T-helper 2 cell treated with Interferon-gamma antibody and Interleukin-4, amounts not matched to agents 5 μg/mL and 100 μg/mL, for 36 hours (primary cell): ENCODE data around the gene CELF1.
"Not testable (repeated sequence)": the region's sequence is repeated elsewhere in the genome, so short reads cannot be mapped to it uniquely, and the experiment has no call there.

Experiments used
- DNase-seq: peaks from one replicate; pipeline ENCODE4 v3.0.0; 2021; ENCODE audit warnings: low spot score
- H3K27ac Mint-ChIP-seq: one replicate; pipeline ENCODE4 v1.8.0; 2021; ENCODE audit warnings: mild to moderate bottlenecking, mixed read lengths
- H3K27me3 Mint-ChIP-seq: one replicate; pipeline ENCODE4 v1.8.0; 2021; ENCODE audit warnings: low read depth, mixed read lengths
- H3K36me3 Mint-ChIP-seq: one replicate; pipeline ENCODE4 v1.8.0; 2021; ENCODE audit warnings: low read depth, mixed read lengths
- H3K4me1 Mint-ChIP-seq: one replicate; pipeline ENCODE4 v1.8.0; 2021; ENCODE audit warnings: low read depth, mixed read lengths
- H3K4me3 Mint-ChIP-seq: one replicate; pipeline ENCODE4 v1.8.0; 2022; ENCODE audit warnings: mild to moderate bottlenecking, moderate library complexity, mixed read lengths
- H3K9me3 Mint-ChIP-seq: one replicate; pipeline ENCODE4 v1.8.0; 2021; ENCODE audit warnings: mixed read lengths

Gene CELF1

DNA sequence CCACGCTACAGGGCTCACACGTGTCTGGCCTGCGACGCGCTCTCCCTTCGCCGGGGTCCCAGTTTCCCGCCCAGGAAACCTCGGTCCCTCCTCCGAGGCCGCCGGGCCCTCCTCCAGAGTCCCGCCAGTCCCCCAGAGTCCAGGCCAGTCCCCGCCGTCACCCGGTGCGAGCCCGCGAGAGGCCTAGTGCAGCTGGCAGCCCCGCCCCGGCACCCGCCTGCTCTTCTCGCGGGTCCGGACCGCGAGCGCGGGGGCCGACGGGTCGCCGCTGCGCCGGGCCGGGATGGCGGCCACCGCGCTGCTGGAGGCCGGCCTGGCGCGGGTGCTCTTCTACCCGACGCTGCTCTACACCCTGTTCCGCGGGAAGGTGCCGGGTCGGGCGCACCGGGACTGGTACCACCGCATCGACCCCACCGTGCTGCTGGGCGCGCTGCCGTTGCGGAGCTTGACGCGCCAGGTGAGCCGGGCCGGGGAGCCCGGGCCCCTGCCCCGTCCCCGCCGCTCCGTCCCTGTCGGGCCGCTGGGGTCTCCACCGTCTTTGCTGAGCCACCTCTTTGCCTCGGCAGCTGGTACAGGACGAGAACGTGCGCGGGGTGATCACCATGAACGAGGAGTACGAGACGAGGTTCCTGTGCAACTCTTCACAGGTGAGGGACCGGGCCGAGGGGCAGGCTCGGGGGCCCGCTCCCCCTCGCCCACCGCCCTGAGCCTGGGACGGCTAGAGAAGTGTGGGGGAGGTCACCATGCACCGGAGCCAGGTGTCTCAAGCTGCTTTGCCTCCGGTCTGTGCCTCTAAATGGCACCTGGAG lies 12.6 kb upstream of the CELF1 start, which contains the start of gene PTPMT1:
PTPMT1 (plus strand) TSS at position 260 of the 809 bp plus-strand sequence; CDS start at position 284, 24 bp downstream.
- peaks cover 13% of the 10 kb centered on the region for H3K36me3 Mint-ChIP-seq
- H3K27me3 Mint-ChIP-seq: no peaks in the 10 kb centered on the region
- H3K27ac Mint-ChIP-seq: peak within 1 kb of the TSS; percentile 75
- peaks cover 12% of the 10 kb centered on the region for H3K4me1 Mint-ChIP-seq
- DNase-seq: peak; percentile 73
- no peaks in the 10 kb centered on the region for H3K9me3 Mint-ChIP-seq
- peak within 1 kb of the TSS; percentile 84 for H3K4me3 Mint-ChIP-seq

- no peak for DNase-seq
- Mint-ChIP-seq H3K4me1 (peaks cover 12% of the 10 kb centered on the region), H3K27me3 (no peaks in the 10 kb centered on the region), H3K27ac (peak overlapping the region; percentile 75), H3K4me3 (peak overlapping the region; percentile 77), H3K9me3 (no peaks in the 10 kb centered on the region), H3K36me3 (peaks cover 10% of the 10 kb centered on the region)
Measured at GRCh38 chr11:47564933-47565339, 12.0 kb upstream of the CELF1 start.

DNA sequence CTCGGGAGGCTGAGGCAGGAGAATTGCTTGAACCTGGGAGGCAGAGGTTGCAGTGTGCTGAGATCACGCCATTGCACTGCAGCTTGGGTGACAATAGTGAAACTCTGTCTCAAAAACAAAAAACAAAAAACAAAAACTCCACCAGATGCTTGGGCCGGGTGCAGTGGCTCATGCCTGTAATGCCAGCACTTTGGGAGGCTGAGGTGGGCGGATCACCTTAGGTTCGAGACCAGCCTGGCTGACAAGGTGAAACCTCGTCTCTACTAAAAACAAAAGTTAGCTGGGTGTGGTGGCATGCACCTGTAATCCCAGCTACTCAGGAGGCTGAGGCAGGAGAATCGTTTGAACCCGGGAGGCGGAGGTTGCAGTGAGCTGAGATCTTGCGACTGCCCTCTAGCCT lies 11.4 kb upstream of the CELF1 start:
- not testable (repeated sequence) for H3K27me3 Mint-ChIP-seq, DNase-seq, H3K9me3 Mint-ChIP-seq, H3K36me3 Mint-ChIP-seq
- H3K4me3 Mint-ChIP-seq: peak overlapping the region; percentile 43
- H3K27ac Mint-ChIP-seq: peak overlapping the region; percentile 49
- peaks cover 12% of the 10 kb centered on the region for H3K4me1 Mint-ChIP-seq

DNA sequence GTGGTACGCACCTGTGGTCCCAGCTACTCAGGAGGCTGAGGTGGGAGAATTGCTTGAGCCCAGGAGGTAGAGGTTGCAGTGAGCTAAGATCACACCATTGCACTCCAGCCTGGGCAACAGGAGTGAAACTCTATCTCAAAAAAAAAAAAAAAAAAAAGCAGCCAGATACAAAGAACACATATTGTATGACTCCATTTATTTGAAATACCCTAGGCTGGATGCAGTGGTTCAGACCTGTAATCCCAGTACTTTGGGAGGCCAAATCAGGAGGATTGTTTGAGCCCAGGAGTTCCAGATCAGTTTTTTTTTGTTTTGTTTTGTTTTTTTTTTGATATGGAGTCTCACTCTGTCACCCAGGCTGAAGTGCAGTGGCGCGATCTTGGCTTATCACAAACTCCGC lies 9.5 kb upstream of the CELF1 start:
- H3K4me3 Mint-ChIP-seq, H3K36me3 Mint-ChIP-seq, H3K9me3 Mint-ChIP-seq, H3K27ac Mint-ChIP-seq, DNase-seq, H3K27me3 Mint-ChIP-seq: not testable (repeated sequence)
- peaks cover 12% of the 10 kb centered on the region for H3K4me1 Mint-ChIP-seq

DNA sequence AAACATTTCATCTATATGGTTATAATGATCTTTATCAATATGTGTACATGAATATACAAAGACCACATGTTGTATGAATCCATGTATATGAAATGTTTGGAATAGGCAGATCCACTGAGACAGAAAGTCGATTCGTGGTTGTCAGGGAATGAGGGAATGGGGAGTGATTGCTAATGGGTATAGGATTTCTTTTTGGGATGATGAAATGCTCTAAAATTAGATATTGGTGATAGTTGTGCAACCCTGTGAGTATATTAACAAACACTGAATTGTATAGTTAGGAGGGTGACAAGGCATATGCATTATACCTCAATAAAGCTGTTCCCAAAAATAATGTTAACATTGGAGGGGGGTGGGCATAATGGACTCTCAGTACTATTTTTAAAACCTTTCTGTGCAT lies 7.5 kb upstream of the CELF1 start:
- H3K27me3 Mint-ChIP-seq: no peaks in the 10 kb centered on the region
- H3K9me3 Mint-ChIP-seq: no peaks in the 10 kb centered on the region
- H3K4me3 Mint-ChIP-seq: no peak overlapping the region
- peaks cover 4% of the 10 kb centered on the region for H3K4me1 Mint-ChIP-seq
- no peak for DNase-seq
- H3K36me3 Mint-ChIP-seq: peaks cover 1% of the 10 kb centered on the region
- no peak overlapping the region for H3K27ac Mint-ChIP-seq

DNA sequence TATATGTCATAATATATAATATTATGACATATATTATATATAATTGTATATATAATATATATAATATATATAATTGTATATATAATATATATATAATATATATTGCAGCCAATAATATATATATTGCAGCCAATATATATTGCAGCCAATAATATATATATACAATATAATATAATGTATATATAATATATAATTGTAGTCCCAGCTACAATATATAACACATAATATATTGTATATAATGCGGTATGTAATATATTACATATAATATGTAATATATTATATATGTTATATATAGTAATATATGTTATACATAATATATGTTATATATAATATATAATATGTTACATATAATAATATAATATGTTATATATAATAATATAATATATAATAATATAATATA lies 5.8 kb upstream of the CELF1 start:
- Mint-ChIP-seq H3K27ac (no peak overlapping the region), H3K36me3 (peaks cover 1% of the 10 kb centered on the region), H3K9me3 (no peaks in the 10 kb centered on the region), H3K27me3 (no peaks in the 10 kb centered on the region), H3K4me1 (peaks cover 5% of the 10 kb centered on the region), H3K4me3 (no peak overlapping the region)
- no peak for DNase-seq

GRCh38 chr11:47557004-47557403 lies 4.1 kb upstream of the CELF1 start:
- not testable (repeated sequence) for DNase-seq, H3K9me3 Mint-ChIP-seq, H3K36me3 Mint-ChIP-seq, H3K27ac Mint-ChIP-seq, H3K27me3 Mint-ChIP-seq, H3K4me1 Mint-ChIP-seq, H3K4me3 Mint-ChIP-seq

DNA sequence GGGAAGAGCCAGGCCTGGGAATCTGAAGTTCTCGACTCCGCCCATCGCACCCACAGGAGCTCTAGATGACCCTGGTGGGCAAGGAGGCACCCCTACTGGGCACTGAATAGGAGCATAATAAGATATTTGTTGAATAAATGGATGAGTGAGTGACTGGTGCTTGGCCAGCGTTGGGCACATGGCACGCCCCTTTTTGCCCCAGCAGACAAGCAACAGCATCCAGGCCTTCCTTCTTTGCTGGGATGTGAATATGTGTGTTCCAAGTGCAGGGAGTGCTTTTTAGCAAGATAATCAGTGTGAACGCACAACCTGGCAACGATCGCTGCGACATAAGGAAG lies 443 bp upstream of the CELF1 start:
- Mint-ChIP-seq H3K27ac (peak overlapping the region; percentile 74), H3K36me3 (peaks cover 24% of the 10 kb centered on the region), H3K4me3 (peak overlapping the region; percentile 90), H3K27me3 (no peaks in the 10 kb centered on the region), H3K4me1 (peaks cover 28% of the 10 kb centered on the region), H3K9me3 (no peaks in the 10 kb centered on the region)
- no peak for DNase-seq

DNA sequence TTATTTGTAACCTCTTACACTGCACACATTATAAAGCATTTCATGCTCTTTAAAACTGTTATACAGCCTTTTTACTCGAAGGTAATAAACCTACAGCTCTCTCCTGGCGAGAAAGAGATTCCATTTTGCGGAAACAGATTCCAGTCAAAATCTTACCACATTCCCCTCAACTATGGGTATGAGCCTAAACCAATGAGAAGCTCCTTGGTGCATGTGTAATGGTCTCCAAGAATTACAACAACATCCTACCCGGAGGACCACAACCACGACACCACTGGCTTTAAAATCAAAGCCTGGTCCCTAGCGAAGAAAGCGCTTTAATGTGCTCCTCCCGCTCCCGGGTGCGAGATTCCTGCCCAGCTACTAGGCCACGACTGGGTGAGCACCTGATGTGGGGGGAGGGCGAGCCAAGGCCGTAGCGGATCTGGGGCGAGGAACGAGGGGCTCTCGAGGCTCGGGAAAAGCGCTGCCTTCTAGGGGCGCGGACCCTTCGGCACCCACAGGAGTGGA lies 821 bp downstream of the CELF1 start:
- Mint-ChIP-seq H3K27me3 (no peaks in the 10 kb centered on the region), H3K4me1 (peaks cover 31% of the 10 kb centered on the region), H3K36me3 (peaks cover 29% of the 10 kb centered on the region), H3K27ac (peak overlapping the region; percentile 95), H3K9me3 (no peaks in the 10 kb centered on the region), H3K4me3 (peak overlapping the region; percentile 98)
- no peak for DNase-seq

DNA sequence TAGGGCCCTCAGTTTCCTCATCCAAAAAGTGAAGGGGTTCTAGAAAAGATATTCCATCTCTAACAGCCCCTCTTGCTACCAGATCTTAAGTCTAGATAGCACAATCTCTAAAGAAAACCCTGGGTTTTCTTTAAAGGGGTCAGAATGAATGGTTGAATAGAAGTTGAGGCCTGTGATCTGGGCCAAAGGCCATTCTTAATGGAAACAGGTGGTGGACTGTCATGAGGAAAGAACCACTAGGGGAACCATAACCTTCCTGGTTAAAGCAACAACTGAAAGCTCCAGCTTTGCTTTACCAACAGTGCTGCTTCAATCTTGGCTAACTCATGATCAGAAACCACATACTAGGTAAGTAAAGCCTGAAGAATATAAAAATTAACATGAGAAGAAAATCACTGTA lies 1.8 kb downstream of the CELF1 start:
- Mint-ChIP-seq H3K4me1 (peaks cover 32% of the 10 kb centered on the region), H3K4me3 (peak overlapping the region; percentile 98), H3K27me3 (no peaks in the 10 kb centered on the region), H3K27ac (peak overlapping the region; percentile 95), H3K9me3 (no peaks in the 10 kb centered on the region), H3K36me3 (peaks cover 31% of the 10 kb centered on the region)
- DNase-seq: no peak

GRCh38 chr11:47550288-47551047 lies 2.5 kb downstream of the CELF1 start:
- Mint-ChIP-seq H3K27me3 (no peaks in the 10 kb centered on the region), H3K4me3 (peak overlapping the region; percentile 98), H3K4me1 (peaks cover 32% of the 10 kb centered on the region), H3K36me3 (peaks cover 29% of the 10 kb centered on the region), H3K27ac (peak overlapping the region; percentile 39), H3K9me3 (no peaks in the 10 kb centered on the region)
- DNase-seq: no peak

- not testable (repeated sequence) for H3K4me3 Mint-ChIP-seq
Measured at GRCh38 chr11:47546274-47546673, 6.7 kb downstream of the CELF1 start.

DNA sequence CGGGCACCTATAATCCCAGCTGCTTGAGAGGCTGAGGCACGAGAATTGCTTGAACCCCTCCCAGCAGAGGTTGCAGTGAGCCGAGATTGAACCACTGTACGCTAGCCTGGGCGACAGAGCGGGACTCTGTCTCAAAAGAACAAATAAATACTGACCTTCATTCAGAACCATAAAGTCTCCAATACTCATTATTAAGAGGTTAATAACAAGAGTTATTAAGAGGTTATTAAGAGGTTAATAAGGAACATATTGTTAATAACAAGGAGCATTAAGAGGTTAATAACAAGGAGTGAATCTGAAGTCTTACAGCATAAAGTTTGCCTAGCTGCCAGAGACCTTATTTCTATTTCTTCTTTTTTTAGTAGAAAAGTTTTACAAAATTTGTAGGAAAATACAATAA lies 7.6 kb downstream of the CELF1 start:
- no peaks in the 10 kb centered on the region for H3K9me3 Mint-ChIP-seq
- no peaks in the 10 kb centered on the region for H3K27me3 Mint-ChIP-seq
- DNase-seq: no peak
- H3K27ac Mint-ChIP-seq: no peak overlapping the region
- peaks cover 32% of the 10 kb centered on the region for H3K4me1 Mint-ChIP-seq
- peaks cover 25% of the 10 kb centered on the region for H3K36me3 Mint-ChIP-seq
- no peak overlapping the region for H3K4me3 Mint-ChIP-seq

More at GRCh38 chr11:47546274-47546673, 6.7 kb downstream of the CELF1 start:
- H3K27ac Mint-ChIP-seq, H3K9me3 Mint-ChIP-seq, DNase-seq, H3K27me3 Mint-ChIP-seq: not testable (repeated sequence)
- H3K36me3 Mint-ChIP-seq: peaks cover 27% of the 10 kb centered on the region
- peaks cover 31% of the 10 kb centered on the region for H3K4me1 Mint-ChIP-seq

DNA sequence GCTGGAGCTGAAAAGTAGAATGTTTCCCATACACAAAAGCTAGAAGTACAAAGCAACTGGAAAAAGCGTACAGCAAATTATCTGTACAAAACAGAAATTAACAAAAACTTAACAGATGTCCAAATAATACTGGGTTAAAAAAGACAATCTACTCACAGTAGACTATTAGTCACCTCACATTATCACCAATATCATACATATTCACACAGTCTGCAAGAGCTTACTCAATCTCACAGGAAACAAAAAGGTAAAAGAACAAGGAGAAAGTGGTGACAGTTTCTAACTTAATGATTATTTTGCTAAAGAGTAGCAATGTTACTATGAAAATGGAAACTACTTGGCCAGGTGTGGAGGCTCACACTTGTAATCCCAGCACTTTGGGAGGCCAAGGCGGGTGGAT lies 11.9 kb downstream of the CELF1 start:
- Mint-ChIP-seq H3K36me3 (peaks cover 26% of the 10 kb centered on the region), H3K27ac (peak overlapping the region; percentile 41), H3K4me3 (peak overlapping the region; percentile 8), H3K4me1 (peaks cover 28% of the 10 kb centered on the region), H3K9me3 (no peaks in the 10 kb centered on the region), H3K27me3 (no peaks in the 10 kb centered on the region)
- DNase-seq: no peak
